HG02678 (cell line): ENCODE data around the gene ANKRD35.
A peak's percentile ranks its signal among the peaks of the same experiment; 100 is the strongest.

Experiments used
- ATAC-seq: cut with Tn5 transposase; IDR thresholded peaks from one replicate; pipeline ENCODE4 v1.9.1; 2021; ENCODE audit warnings: mild to moderate bottlenecking, moderate library complexity; ENCODE audit not compliant: unreplicated experiment

Gene ANKRD35

GRCh38 chr1:145897969-145898368, 12.3 kb upstream of the ANKRD35 start:
- ATAC-seq: no peak

DNA sequence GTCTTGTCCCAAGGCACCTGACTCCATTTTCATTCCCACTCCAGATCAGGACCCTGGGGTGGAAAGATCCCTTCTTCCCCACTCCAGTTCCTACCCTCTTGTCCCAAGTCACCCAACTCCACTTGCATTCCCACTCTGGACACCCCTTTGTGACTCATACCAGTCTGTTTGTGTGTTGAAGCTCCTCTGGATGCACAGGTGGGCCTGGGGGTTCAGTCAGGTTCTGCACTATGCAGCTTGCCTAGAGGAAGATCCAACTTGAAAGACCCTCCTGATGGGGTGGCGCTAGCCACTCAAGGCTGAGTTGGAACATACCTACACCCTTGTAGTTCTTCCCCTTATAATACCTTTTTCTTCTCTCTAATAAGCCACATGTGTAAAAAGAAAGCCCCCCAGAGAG, 9.8 kb upstream of the ANKRD35 start:
- ATAC-seq: no peak

GRCh38 chr1:145893306-145894055, 7.8 kb upstream of the ANKRD35 start:
- ATAC-seq: no peak

DNA sequence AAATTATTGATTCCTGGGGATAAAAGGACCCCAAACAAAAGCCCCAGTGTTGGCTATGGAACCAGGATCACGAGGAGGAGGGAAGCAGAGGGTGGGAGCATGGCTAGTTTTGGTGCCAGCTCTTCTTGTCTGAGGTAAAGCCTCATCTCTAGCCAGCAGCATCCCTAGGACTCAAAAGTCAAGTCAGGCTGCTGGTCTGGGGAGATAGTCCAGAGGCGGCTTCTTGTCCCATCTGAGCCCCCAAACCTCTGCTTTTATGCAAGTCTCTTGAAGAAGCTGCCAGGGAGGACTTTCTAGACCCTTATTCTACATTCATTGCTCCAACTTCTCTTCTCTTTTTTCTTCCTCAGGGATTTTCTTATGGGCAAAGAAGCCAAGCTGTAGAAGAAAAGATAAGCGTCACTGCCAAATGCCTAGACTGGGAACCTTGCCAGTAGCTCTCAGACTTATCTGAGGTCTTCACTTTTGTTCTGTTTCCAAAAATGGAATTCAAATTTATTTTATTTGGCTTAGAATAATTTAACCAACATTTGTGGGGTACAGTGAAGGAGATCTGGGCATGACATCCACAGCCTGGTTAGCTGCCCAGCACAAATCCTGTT, 6.9 kb upstream of the ANKRD35 start:
- no peak for ATAC-seq

- no peak for ATAC-seq
Measured at GRCh38 chr1:145891587-145892485, 6.2 kb upstream of the ANKRD35 start.

- ATAC-seq: no peak
Measured at GRCh38 chr1:145891143-145891542, 5.5 kb upstream of the ANKRD35 start.

DNA sequence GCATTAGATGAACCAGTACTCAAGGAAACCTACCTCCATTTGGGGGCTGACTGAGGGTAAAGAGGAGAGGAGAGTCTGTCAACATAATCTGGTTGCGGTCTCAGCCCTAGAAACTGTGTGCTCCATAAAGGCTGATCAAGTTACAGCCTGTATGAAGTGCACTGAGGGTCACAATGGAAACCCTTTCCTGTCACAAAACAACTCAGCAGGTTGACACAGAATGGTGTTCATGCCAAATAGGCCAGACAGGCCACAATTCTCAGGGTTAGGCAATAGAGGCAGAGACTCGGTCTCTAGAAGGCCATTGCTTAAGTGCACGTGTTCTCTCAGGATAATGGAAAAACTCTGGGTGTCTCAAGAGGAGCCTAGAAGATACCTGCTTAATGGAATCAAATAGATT, 4.1 kb upstream of the ANKRD35 start:
- no peak for ATAC-seq

GRCh38 chr1:145887631-145888030, 2.0 kb upstream of the ANKRD35 start:
- ATAC-seq: no peak

- ATAC-seq: no peak
Measured at GRCh38 chr1:145886816-145887215, 1.1 kb upstream of the ANKRD35 start.

DNA sequence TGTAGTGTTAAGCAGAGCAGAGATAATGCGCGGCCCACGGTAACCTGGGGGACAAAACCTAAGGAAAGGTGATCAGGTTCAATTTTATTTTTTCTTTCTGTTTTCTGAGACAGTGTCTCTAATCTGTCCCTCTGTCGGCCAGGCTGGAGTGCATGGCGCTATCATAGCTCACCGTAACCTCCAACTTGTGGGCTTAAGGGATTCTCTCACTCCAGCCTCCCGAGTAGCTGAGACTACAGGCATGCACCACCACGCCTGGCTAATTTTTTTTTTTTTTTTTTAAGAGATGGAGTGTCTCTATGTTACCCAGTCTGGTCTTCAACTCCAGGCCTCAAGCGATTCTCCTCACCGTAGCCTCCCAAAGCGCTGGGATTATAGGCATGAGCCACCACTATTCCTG, 724 bp upstream of the ANKRD35 start:
- no peak for ATAC-seq

DNA sequence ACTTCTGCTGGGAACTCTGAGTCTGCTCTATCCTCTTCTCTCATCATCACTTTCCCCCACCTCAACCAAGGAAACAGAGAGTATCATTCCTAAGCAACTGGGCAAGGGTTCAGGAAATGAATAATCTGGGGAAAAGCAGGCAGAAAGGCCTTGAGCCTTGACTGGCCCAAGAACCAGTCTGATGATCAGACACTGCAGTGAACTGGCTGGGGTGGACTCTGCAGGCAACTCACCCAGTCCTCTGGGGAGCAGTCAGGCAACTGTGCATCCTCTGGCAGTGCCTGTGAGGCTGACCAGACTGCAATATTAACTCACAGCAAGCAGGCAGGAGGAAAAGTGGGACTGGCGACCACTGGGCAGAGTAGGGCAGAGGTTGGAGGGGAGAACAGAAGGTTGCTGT, 991 bp downstream of the ANKRD35 start:
- no peak for ATAC-seq

GRCh38 chr1:145879775-145880174, 5.9 kb downstream of the ANKRD35 start:
- ATAC-seq: no peak

DNA sequence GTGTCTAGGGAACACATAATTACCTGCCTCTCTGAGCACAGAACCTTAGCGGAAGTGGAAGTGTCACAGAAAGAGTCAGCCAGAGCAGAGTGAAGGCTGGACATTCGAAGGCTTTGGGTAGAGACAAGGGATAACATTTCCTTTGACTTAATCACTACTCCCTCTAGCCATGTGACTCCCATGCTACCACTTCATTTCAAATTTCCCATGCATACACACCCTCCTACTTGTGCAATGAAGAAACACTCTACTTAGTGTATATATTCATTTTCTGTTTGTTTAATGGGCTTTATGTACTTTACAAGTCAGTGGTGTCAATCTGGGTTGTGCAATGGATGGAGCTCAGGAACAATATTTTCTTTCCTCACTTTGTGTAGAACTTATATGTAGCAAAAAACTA, 6.9 kb downstream of the ANKRD35 start:
- ATAC-seq: no peak

- no peak for ATAC-seq
Measured at GRCh38 chr1:145877923-145878486, 7.7 kb downstream of the ANKRD35 start.

GRCh38 chr1:145874646-145875045, 11.0 kb downstream of the ANKRD35 start:
- ATAC-seq: no peak

DNA sequence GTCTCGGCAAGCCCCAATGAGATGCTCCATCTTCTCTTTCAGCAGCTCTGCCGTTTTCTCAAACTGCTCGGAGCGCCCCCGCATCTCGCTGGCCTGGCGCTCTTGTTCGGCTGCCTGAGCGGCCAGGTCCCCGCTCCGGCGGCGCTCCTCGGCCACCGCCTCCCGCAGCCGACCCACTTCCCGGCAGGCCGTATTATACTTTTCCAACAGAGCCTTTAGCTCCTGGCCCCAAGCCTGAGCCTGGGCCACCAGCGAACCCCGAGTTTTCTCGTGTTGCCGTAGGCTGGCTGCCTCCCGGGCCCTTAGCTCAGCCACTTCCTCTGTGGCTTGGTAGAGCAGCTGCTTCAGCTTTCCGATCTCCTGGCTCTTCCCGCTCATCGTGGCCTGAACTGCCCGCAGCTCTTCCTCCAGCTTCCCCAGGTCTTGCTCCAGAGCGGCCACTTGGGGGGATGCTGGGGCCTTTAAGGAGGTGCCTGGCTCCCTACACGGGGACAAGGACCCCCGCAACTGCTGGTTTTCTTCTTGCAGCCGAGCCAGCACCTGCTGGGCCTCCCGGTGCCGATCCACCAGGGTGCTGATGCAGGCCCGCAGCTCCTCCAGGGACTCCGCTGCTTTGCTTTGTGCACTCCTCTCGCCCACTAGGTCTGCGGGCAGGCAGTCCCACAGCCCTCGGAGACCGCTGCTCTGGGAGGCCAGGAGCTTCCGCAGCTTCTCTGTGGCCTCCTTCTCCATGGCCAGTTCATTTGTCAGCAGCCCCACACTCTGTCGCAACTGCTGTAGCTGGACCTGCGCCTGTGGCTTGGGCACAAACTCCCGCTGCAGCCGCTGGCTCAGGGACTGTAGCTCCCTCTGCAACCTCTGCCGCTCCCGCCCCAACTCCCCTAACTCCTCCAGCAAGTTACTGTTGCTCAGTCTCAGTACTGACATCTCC, 13.4 kb downstream of the ANKRD35 start:
- ATAC-seq: peak; percentile 42

DNA sequence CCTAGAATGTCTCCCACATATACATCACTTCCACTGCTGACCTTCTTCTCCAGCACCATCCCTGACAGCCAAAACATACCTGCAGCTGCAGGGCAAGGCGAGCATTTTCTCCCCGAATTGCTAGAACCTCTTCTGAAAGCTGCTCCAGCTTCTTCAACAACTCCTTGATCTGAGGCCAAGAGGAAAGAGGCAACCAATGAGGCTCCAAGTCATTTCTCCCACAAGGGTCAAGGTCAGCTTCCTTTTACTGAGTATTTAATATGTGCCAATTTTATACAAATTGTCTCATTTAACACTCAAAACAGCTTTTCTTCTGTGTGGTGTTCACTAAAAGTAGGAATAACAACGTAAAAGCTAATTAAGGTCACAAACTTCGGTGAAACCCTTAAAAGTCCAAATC, 17.4 kb downstream of the ANKRD35 start:
- no peak for ATAC-seq

DNA sequence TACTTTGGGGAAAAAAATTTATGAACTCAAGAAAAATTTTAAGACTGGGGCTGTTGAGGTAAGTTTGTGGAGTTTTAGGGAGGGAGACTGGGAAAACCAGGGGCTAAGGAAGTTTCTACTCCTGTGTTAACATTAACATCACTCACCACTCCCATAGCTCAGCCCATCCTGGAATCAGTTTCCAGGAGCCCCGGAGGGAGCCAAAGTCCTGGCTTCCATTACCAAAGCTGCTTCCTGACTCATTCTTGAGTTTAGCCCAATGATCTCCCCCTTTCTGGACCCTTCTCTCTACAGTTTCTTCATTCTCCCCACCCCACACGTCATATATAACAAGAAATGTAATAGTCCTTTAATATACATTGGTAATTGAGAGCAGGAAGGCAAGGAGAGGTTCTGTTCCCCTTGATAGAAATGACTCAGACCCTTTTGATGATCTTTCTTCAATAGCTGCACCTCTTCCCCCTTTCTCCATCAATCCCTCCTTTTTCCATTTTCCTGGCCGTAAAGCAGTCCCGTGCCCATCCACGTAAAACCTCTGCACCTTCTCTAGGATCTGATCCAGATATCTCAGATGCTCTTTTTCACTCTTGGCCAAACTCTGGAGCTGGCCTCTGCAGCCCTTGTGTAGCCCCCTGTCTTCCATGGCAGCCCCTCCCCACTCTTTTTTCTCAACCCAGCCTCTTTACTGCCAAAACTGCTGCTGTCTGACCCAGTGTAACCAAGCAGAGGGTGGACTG, 22.2 kb downstream of the ANKRD35 start:
- ATAC-seq: no peak

DNA sequence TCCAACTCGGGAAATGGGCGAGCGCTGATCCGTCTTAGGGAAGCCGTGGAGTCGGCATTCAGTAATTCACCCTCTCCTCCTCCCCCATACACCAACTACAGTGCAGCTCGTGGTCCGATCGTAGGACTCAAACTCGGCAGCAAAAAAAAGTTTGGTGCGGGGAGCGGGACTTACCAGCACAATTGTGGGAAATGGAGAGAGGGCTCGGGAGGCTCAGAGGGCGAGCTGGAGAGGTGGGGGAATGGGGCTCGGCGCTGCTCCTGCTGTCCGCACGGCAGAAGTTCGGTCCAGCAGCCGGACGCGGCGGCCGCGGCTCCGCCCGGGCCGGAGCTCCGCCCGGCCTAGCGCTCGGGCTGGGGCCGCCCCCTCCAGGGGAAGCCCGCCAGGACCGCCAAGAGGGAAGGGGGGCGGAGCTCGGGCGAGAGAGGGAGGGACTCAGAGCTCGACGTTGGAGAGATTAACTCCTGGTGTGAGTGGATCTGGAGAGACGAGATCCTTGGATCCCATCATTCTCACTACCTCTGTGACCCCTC, 26.1 kb downstream of the ANKRD35 start:
- ATAC-seq: peak; percentile 78
